Stimulated activated CD8-positive, alpha-beta memory T cell treated with anti-CD3 and anti-CD28 coated beads, Interleukin-7, amount 100 ng/mL, for 4 hours (primary cell): ENCODE measurements around the gene PCDHGA2.
"Not testable (repeated sequence)": the region's sequence is repeated elsewhere in the genome, so short reads cannot be mapped to it uniquely, and the experiment has no call there.

Source experiments
- DNase-seq, 2 donors: peaks; one replicate each; pipeline ENCODE4 v3.0.0-alpha.2; 2020; ENCODE audit warnings: low read depth in 2 of 2

Gene PCDHGA2

DNA sequence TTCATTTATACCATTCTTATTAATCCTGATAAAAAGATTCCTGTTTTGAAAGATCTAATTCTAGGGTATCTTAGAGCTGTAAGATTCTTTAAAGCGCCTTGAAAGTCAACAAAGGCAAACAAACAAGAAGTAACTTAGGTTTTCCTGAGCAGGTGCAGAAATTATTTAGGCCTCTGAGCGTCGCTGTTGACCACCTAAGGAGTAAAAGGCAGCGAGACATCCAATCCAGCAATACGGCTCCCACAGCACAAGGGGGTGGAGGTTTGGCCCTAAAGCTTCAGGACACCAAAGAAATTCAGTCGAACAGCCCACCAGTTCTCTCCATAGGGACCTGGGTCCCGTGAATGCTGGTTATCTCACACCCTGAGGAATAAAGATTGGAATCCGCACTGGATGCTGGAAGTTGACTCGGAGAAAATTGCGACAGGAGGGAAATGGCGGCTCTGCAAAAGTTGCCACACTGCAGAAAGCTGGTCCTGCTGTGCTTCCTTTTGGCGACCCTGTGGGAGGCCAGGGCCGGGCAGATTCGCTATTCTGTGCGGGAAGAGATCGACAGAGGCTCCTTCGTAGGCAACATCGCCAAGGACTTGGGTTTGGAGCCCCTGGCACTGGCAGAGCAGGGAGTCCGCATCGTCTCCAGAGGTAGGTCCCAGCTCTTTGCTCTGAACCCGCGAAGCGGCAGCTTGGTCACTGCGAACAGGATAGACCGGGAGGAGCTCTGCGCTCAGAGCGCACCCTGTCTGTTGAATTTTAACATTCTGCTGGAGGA, at the start of gene PCDHGA2:
TSS of gene PCDHGA2 (plus strand) at position 223 of the 769 bp plus-strand sequence.
- DNase-seq = no peak

DNA sequence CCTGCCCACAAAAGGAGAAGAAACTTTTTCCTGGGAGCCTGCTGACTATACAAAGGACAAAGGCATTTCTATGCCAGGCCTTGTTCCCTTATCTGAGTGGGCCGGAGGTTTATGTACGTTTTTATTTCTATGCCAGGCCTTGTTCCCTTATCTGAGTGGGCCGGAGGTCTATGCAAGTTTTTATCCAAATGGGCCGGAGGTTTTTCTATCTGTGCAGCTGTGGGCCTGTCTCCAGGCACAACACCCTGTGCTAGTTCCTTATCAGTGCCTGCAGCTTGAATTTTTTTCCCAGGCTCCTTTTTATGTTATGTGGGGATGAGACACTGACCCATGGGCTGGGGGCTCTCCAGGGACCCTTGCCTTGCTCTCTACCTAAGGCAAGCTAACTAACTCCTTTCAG, 40.2 kb upstream of the PCDHGA2 start:
- DNase-seq = no peak

DNA sequence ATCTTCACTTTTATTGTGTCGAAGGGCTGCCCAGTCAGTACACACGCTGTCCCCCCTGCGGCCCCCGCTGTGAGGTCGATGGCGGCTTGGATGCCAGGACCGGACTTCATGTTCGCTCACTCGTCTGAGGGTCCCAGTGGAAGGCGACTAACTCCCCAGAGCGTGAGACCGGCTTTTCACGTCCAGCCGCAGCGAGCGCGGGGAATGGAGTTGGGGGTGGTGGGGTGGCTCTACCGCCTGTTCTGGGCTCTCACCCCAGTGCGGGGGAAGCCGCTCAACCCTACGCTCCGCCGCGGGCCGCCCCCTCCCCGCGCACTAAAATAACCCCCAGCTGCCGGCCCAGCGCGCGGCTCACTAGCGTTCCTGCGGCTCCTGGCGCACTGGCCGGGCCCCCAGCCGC, 34.8 kb upstream of the PCDHGA2 start, which contains the start of gene SLC25A2:
TSS of gene SLC25A2 (minus strand) at position 294 of the 400 bp plus-strand sequence. CDS start at position 110, 184 bp downstream.
- no peak for DNase-seq

DNA sequence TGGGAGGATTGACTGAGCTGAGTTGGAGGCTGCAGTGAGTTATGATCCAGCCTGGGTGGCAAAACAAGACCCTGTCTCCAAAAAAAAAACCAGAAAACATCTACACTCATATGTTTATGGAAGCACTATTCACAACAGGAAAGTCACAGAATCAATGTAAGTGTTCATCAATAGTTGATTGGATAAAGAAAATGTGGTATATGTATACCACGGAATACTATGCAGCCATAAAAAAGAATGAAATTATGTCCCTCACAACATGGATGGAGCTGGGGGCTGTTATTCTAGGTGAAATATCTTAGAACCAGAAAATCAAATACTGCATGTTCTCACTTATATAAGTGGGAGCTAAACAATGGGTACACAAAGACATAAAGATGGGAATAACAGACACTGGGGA, 31.9 kb upstream of the PCDHGA2 start:
- no peak for DNase-seq

DNA sequence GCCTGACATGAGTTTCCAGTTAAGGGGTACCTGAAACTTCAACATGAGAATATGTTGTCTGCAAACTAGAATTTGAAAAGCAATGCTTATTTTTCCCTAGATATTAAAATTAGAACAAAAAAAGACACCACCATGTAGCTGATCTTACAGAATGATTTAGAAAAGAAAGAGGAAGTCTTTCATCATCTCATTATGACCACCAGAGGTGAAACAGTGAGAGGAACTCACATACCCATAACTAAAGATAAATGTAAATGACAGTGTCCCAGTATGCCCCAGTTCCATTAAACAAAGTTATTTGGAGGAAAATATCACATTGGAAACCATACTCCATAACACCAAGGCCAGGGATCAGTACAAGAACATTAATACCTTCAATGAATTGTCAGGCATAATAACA, 24.8 kb upstream of the PCDHGA2 start:
- DNase-seq = no peak

DNA sequence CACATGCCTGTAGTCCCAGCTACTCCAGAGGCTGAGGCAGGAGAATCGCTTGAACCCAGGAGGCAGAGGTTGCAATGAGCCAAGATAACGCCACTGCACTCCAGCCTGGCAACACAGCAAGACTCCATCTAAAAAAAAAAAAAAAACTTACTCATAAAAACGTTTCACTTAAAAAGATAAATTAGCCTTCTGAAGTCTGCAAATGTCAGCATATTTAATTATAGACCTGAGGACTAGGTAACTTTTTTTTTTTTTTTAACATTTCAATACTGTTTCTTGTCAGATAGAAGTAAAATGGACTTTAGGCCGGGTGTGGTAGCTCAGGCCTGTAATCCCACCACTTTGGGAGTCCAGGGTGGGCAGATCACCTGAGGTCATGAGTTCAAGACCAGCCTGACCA, 21.6 kb upstream of the PCDHGA2 start:
- DNase-seq = not testable (repeated sequence)

DNA sequence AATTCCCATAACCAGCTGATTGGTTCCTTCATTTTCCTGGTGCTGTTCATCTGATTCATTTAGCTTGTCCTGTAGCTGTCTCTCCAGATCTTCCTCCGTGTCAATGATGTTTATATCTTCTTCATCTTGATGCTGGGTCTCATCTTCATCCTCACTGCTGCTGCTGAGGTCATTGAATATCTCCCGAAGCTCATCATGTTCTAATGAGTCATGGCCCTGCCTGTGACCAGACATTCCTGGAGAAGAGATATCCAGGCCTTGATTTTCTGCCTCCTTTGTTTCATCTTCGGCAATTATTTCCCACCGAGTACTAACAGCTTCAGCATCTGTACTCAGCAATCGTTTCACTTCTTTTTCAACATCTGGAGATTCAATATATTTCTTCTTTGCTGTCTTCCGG, 19.4 kb upstream of the PCDHGA2 start:
- no peak for DNase-seq

DNA sequence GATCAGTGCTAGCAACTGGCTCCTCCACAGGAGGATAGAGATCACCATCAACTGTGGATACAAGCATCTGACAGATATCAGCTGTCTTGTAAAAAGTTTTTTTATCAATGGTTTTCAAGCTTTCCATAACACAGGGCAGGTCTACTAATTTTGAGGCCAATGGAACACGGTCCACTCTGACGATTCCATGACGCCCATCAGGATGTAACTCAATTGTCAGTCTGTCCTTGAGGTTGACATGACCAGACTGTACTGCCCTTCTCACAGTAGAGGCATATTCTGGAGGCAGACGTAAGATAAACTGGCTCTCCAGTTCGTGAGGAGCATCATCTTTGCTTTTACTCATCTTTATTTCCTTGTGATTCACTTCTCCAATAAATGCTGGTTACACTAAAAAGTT, 18.9 kb upstream of the PCDHGA2 start:
- no peak for DNase-seq

DNA sequence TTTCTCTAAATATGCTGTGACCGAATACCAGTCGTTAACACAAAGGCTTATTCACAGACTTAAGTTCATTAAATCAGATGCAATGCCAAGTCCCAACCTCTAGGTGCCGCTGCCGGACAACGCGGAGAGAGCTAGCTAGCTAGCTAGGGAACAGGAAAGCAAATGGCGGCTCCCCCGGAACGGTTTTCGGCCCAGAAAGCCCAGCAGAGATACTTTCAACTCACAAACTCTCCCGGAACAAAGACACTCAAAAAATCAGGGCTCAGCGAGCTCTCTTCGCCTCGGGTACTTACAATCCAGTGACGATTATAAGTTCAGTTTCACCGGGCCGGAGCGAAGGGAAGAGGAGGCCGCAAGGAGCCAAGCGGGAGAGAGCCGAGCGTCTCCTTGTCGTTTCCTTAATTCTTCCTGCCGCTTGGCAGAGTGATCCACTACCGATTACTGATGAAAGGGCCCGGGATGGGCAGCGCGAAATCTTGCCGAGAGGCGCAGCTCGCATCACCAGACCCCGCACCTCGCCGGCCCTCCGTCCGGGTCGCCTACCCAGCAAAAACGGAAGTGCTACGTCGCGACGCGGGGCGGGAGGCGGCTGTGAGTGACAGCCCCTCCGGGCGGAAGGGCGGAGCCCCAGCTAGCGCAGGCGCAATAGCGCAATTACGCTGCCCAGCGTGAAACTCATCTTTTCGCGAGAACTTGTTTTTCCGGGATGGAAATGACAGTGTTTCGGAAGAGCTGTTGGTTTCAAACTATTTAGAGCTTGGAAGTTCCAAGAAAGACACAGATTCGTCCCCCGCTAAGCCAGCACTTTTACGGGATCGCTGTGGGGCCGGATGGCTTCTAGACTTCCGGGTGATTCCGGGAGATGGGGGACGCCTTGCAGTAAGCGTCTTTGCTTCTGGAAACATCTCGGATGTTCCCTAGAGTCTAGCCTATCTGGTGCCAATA, 18.1 kb upstream of the PCDHGA2 start, which contains the start of gene TAF7:
TSS of gene TAF7 (minus strand) at position 560 of the 945 bp plus-strand sequence. CDS start 740 bp downstream, outside the sequence.
- DNase-seq = peak; percentile 87 to 90

DNA sequence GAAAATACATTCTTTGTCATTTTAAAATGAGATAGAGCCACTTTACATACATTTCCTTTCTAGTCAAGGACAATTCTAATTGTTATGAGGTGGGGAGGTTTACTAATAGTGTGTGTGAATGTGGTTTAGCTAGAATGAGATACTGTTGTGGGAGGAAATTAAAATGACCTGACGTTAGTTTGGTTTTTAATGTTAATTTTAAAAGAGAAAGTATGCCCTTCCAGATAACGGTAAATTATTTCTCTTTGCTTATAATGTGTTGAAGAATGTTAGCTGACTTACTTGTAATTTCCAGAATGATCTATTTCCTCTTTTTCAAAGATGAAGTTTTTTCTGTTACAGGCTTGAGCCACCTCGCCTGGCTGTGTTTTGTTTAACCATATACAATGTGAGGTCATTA, 16.3 kb upstream of the PCDHGA2 start:
- no peak for DNase-seq

DNA sequence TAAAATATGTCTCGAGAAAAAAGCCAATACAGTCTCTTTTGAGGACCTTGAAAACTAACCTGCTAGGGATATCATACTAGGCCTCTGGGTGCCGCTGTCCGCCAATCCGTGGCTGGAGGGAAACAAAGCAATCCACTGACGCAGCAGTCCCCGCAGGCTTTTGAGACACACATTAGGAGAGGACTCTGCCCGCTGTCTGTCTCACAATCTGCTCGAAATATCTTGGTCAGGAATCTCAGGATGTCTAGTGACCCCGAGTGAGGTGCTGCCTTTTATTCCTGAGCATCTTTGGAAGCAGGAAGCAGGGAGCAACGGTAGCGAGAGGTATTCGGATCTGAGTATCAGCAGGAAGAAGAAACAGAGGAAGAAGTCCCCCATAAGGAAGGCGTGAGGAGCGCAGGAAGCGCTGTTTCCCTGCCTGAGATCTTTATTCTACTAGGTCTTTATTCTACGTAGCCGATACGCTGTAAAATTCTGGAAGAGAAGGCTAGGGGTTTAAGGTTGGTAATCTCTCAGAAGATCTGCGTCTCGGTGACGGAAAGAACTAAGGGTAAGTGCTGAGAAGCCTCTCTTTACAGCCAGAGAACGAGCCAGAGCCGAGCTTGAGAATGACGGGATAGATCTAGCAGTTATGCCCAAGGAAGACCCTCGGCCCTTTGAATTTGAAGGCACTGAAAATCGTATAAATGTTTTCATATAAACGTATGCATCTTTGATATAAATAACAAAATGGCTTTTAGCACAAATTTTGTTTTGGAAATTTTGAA, 12.3 kb upstream of the PCDHGA2 start:
- DNase-seq = peak; percentile 46 to 50

DNA sequence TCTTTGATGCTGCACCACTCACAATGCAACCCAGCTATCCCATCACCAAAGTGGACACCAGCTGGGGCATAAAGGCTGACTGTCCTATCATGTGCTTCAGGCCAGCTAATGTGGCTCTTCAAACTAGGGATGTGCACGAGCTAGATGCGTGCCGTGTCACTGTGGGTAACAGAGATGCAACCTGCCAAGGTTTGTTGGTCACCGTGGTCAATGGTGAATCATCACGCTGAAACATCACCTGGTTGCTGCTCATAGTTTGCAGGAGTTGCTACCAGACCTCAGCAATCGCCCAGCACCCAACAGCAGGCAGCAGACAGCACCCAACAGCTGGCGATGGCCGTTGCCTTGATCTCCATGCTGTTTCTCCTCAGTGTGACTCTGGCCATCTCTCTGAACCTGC, 10.3 kb upstream of the PCDHGA2 start:
- no peak for DNase-seq

DNA sequence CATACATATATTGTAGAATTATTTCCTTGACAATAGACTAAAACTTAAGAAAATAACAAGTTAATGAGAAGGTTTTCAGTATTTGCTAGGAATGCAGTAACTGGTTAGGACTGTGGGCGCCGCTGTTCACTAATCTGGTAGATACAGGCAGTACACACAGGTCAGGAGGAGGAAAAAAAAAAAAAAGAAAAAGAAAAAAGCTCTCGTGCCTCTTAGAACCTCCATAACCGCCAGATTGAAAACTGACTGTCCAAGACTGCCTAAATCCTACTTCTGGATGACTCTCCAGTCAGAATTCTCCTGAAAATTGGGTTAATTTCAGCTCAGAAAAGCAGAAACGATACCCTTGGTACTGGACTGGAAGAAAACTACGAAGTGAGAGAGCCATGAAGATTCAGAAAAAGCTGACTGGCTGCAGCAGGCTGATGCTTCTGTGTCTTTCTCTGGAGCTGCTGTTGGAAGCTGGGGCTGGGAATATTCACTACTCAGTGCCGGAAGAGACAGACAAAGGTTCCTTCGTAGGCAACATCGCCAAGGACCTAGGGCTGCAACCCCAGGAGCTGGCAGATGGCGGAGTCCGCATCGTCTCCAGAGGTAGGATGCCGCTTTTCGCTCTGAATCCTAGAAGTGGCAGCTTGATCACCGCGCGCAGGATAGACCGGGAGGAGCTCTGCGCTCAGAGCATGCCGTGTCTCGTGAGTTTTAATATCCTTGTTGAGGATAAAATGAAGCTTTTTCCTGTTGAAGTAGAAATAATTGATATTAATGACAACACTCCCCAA, 8.1 kb upstream of the PCDHGA2 start, which contains the start of gene PCDHGA1:
TSS of gene PCDHGA1 (plus strand) at position 216 of the 782 bp plus-strand sequence.
- DNase-seq = no peak

DNA sequence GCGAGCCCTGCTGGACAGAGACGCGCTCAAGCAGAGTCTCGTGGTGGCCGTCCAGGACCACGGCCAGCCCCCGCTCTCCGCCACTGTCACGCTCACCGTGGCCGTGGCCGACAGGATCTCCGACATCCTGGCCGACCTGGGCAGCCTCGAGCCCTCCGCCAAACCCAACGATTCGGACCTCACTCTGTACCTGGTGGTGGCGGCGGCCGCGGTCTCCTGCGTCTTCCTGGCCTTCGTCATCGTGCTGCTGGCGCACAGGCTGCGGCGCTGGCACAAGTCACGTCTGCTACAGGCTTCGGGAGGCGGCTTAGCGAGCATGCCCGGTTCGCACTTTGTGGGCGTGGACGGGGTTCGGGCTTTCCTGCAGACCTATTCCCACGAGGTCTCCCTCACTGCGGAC, 6.0 kb upstream of the PCDHGA2 start:
- DNase-seq = not testable (repeated sequence)

DNA sequence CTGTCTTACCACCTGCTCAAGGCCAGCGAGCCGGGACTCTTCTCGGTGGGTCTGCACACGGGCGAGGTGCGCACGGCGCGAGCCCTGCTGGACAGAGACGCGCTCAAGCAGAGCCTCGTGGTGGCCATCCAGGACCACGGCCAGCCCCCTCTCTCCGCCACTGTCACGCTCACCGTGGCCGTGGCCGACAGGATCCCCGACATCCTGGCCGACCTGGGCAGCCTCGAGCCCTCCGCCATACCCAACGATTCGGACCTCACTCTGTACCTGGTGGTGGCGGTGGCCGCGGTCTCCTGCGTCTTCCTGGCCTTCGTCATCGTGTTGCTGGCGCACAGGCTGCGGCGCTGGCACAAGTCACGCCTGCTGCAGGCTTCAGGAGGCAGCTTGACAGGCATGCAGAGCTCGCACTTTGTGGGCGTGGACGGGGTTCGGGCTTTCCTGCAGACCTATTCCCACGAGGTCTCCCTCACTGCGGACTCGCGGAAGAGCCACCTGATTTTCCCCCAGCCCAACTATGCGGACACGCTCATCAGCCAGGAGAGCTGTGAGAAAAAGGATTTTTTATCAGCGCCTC, 2.3 kb downstream of the PCDHGA2 start:
- DNase-seq = not testable (repeated sequence)

DNA sequence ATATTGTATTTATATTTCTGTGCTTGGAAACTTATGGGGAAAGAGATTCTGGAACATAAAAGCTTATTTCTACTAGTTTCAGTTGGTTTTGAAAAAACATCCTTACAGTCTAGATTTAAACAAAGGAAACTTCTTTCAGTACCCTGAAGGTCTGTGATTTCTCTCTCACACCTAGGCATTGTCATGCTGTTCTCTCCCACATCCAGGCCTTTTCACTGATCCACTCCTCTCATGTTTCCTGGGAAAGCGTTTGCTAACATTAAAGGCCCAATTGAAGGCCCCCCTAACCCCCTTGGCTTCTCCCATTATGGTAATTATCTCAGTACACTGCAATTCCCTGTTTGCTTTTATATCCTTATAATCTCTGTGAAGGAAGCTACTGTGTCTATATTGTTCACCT, 4.2 kb downstream of the PCDHGA2 start:
- DNase-seq = no peak

DNA sequence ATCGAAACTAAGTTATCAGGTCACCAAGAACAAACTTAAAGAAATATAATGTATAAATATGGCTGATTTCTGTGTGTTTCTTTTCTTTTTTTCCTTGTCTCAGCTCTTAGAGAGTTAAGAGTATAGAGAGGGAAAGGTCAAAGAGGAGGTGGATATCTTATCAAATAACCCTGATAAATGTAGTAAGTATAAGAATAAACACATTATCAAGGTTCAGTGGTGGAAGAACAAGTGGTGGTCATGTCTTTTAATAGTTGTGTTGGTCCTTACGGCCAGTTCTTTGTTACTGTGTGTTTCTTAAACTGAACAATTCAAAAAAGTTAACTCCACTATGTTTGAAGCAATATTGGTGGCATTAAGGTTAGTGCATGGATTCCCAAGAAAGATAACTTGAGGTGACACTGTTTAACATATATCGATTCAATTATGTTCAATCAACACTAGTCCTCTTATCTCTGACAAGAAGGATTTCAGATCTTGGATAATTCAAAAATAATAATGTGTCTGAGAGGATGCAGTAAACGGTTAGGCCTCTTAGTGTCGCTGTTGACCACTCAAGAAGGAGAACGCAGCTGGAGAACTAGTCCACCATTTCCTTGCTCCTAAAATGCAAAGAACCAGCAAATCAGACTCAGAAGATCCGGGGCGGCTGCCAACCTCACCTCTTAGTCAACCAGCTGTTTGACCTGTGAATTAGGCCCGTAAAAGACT, 4.8 kb downstream of the PCDHGA2 start, which contains the start of gene PCDHGA3:
TSS of gene PCDHGA3 (plus strand) at position 588 of the 711 bp plus-strand sequence. CDS start 205 bp downstream, outside the sequence.
- DNase-seq = no peak

DNA sequence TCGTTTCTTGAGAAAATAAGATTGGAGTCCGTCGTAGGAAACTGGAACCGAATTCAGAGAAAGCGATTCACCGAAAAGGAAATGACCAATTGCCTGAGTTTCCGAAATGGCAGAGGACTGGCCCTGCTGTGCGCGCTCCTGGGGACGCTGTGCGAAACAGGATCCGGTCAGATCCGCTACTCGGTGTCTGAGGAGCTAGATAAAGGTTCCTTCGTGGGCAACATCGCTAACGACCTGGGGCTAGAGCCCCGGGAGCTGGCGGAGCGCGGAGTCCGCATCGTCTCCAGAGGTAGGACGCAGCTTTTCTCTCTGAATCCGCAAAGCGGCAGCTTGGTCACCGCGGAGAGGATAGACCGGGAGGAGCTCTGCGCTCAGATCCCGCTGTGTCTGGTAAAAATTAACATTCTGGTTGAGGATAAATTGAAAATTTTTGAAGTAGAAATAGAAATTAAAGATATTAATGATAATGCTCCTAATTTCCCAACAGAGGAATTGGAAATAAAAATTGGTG, 5.4 kb downstream of the PCDHGA2 start:
- DNase-seq = no peak

DNA sequence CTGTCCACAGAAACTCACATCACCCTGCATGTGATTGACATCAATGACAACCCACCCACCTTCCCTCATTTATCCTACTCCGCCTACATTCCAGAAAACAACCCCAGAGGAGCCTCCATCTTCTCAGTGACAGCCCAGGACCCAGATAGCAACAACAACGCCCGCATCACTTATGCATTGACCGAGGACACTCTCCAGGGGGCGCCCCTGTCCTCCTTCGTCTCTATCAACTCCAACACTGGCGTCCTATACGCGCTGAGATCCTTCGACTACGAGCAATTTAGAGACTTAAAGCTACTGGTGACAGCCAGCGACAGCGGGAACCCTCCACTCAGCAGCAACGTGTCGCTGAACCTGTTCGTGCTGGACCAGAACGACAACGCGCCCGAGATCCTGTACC, 6.8 kb downstream of the PCDHGA2 start:
- DNase-seq = no peak
